ENCODE data around the gene TPGS1. TPM values are rescaled to one million over a fixed set of nuclear protein-coding genes. Genes with fewer than 3 reads are reported as not detected.

The TPGS1 gene
- total RNA-seq, 2 experiments from 2014 or later, result 8.9 to 9.3 TPM

GRCh38 chr19:510606-511100, 3.4 kb downstream of the TPGS1 start:
- POLR2A ChIA-PET, result interaction anchor here (0.9 to 3.2 kb wide), 4 partner anchors 11 to 128 kb away, joined by 3 to 20 read pairs (median 12); partner anchors contain the start of gene CDC34
- peak; percentile 100 for TF ChIP-seq CTCF (IDR thresholded peaks at IDR 0.05)
- Mint-ChIP-seq H3K9me3 (no peaks in the 10 kb centered on the region), H3K36me3 (ENCODE audit: low read depth) (peaks cover 4% of the 10 kb centered on the region), H3K27me3 (no peaks in the 10 kb centered on the region), H3K4me1 (ENCODE audit: low read depth) (peaks cover 30% of the 10 kb centered on the region), H3K27ac (peak overlapping the region; percentile 98), H3K4me3 (peak overlapping the region; percentile 78)
- CTCF ChIA-PET, result interaction anchor here (0.7 to 2.9 kb wide), 26 partner anchors 11 to 264 kb away, joined by 3 to 45 read pairs (median 4); partner anchors contain the start of genes C2CD4C, CDC34 and POLRMT
- peak; percentile 64 for ATAC-seq
- intact Hi-C loops (cut with micrococcal nuclease), result no loop called here
- DNase-seq, result peak; percentile 98

- Mint-ChIP-seq H3K27me3 (no peaks in the 10 kb centered on the region), H3K4me1 (ENCODE audit: low read depth) (peaks cover 30% of the 10 kb centered on the region), H3K4me3 (peak overlapping the region; percentile 78), H3K36me3 (ENCODE audit: low read depth) (peaks cover 4% of the 10 kb centered on the region), H3K27ac (peak overlapping the region; percentile 98), H3K9me3 (no peaks in the 10 kb centered on the region)
- ATAC-seq, result peak; percentile 41
- DNase-seq, result peak; percentile 90
- ChIA-PET CTCF (interaction anchor here (0.7 to 2.9 kb wide), 24 partner anchors 11 to 264 kb away, joined by 3 to 45 read pairs (median 5); partner anchors contain the start of genes C2CD4C, CDC34 and POLRMT), POLR2A (interaction anchor here (0.8 to 3.2 kb wide), 5 partner anchors 10 to 129 kb away, joined by 3 to 20 read pairs (median 3); partner anchors contain the start of gene CDC34)
- no peak for TF ChIP-seq CTCF (IDR thresholded peaks at IDR 0.05)
- intact Hi-C loops (cut with micrococcal nuclease), result no loop called here
Observed at GRCh38 chr19:511101-511851, 4.0 kb downstream of the TPGS1 start.

GRCh38 chr19:512547-513365, 5.5 kb downstream of the TPGS1 start:
- Mint-ChIP-seq H3K9me3 (no peaks in the 10 kb centered on the region), H3K4me1 (ENCODE audit: low read depth) (peaks cover 35% of the 10 kb centered on the region), H3K27me3 (no peaks in the 10 kb centered on the region), H3K36me3 (ENCODE audit: low read depth) (peaks cover 4% of the 10 kb centered on the region), H3K27ac (no peak overlapping the region), H3K4me3 (no peak overlapping the region)
- POLR2A ChIA-PET, result interaction anchor here (3.2 kb wide), 1 partner anchor 9 kb away, joined by 20 read pairs; no protein-coding TSS in a partner anchor
- ATAC-seq (no peak), DNase-seq (no peak)
- CTCF ChIA-PET, result no interaction called here
- intact Hi-C loops (cut with micrococcal nuclease), result no loop called here
- TF ChIP-seq CTCF (IDR thresholded peaks at IDR 0.05), result no peak

GRCh38 chr19:513368-514165, 6.3 kb downstream of the TPGS1 start:
- CTCF ChIA-PET, result no interaction called here

More at GRCh38 chr19:513368-514165, 6.3 kb downstream of the TPGS1 start:
- Mint-ChIP-seq H3K36me3 (ENCODE audit: low read depth) (peaks cover 4% of the 10 kb centered on the region), H3K4me3 (no peak overlapping the region), H3K4me1 (ENCODE audit: low read depth) (peaks cover 28% of the 10 kb centered on the region), H3K27ac (no peak overlapping the region), H3K27me3 (no peaks in the 10 kb centered on the region), H3K9me3 (no peaks in the 10 kb centered on the region)
- DNase-seq, result no peak
- no peak for TF ChIP-seq CTCF (IDR thresholded peaks at IDR 0.05)
- no peak for ATAC-seq
- intact Hi-C loops (cut with micrococcal nuclease), result no loop called here
- POLR2A ChIA-PET, result no interaction called here

Data from activated CD8-positive, alpha-beta T cell treated with anti-CD3 and anti-CD28 coated beads for 36 hours (primary cell).